Dedifferentiated amniotic fluid mesenchymal stem cell (primary cell): ENCODE data around the gene IDH2.
"Not testable (repeated sequence)": the region's sequence is repeated elsewhere in the genome, so short reads cannot be mapped to it uniquely, and the experiment has no call there.

Experiments
- DNase-seq: peaks from one replicate; pipeline ENCODE4 v3.0.0-alpha.2; 2016; ENCODE audit errors: extremely low spot score

IDH2 gene

GRCh38 chr15:90114451-90114901 is 12.2 kb upstream of the IDH2 start:
- no peak for DNase-seq

GRCh38 chr15:90113166-90113565 is 10.9 kb upstream of the IDH2 start:
- no peak for DNase-seq

- not testable (repeated sequence) for DNase-seq
Observed at GRCh38 chr15:90109163-90109751, 7.0 kb upstream of the IDH2 start.

- not testable (repeated sequence) for DNase-seq
Observed at GRCh38 chr15:90108038-90108437, 5.8 kb upstream of the IDH2 start.

- DNase-seq = peak; percentile 30
Observed at GRCh38 chr15:90106522-90107117, 4.4 kb upstream of the IDH2 start.

GRCh38 chr15:90105521-90105920 is 3.3 kb upstream of the IDH2 start:
- no peak for DNase-seq

- no peak for DNase-seq
Observed at GRCh38 chr15:90104551-90104950, 2.3 kb upstream of the IDH2 start.

- no peak for DNase-seq
Observed at GRCh38 chr15:90103701-90104329, 1.5 kb upstream of the IDH2 start.

- DNase-seq = no peak
Observed at GRCh38 chr15:90101130-90101968, 919 bp downstream of the IDH2 start.

GRCh38 chr15:90099868-90100831 is 2.1 kb downstream of the IDH2 start:
- DNase-seq = no peak

GRCh38 chr15:90099072-90099867 is 3.0 kb downstream of the IDH2 start:
- DNase-seq = no peak

- DNase-seq = no peak
Observed at GRCh38 chr15:90097475-90097874, 4.8 kb downstream of the IDH2 start.

- no peak for DNase-seq
Observed at GRCh38 chr15:90095521-90095959, 6.7 kb downstream of the IDH2 start.

GRCh38 chr15:90091156-90091931 is 10.9 kb downstream of the IDH2 start:
- no peak for DNase-seq

GRCh38 chr15:90090226-90090848 is 11.9 kb downstream of the IDH2 start:
- DNase-seq = no peak

GRCh38 chr15:90087454-90088154 is 14.7 kb downstream of the IDH2 start:
- no peak for DNase-seq

- no peak for DNase-seq
Observed at GRCh38 chr15:90086868-90087268, 15.4 kb downstream of the IDH2 start.

- no peak for DNase-seq
Observed at GRCh38 chr15:90085565-90085964, 16.7 kb downstream of the IDH2 start.
